Spleen (tissue), 11 donors: ENCODE measurements around the gene CBX3. TPM values are rescaled to one million over a fixed set of nuclear protein-coding genes. Genes with fewer than 3 reads are reported as not detected.

Experiments used
- DNase-seq: peaks from one replicate; pipeline ENCODE4 v3.0.0-alpha.2; 2020
- H3K27ac ChIP-seq, 8 donors: fragments of 200-600 bp; sonication (generic) in 7 of 8; 1 replicate in 4 of 8; 2 replicates in 4 of 8; pipeline versions ENCODE4 v1.5.0 to v1.8.0; 2016 to 2021; ENCODE audit warnings: inconsistent platforms in 4 of 8, mild to moderate bottlenecking in 4 of 8, moderate library complexity in 1 of 8
- H3K27me3 ChIP-seq, 7 donors: fragments of 200-600 bp; sonication (generic) in 6 of 7; replicated peaks in 1 of 7; 1 replicate in 4 of 7; 2 replicates in 3 of 7; pipeline versions ENCODE4 v1.5.0 to v1.8.0; 2016 to 2021; ENCODE audit warnings: inconsistent platforms in 3 of 7, mild to moderate bottlenecking in 1 of 7
- H3K36me3 ChIP-seq, 6 donors: fragments of 200-600 bp; sonication (generic) in 5 of 6; 1 replicate in 4 of 6; 2 replicates in 2 of 6; pipeline versions ENCODE4 v1.5.0 to v1.8.0; 2016 to 2021; ENCODE audit warnings: inconsistent platforms in 2 of 6
- H3K4me1 ChIP-seq, 6 donors: fragments of 200-600 bp; sonication (generic) in 5 of 6; 1 replicate in 3 of 6; 2 replicates in 3 of 6; pipeline versions ENCODE4 v1.5.0 to v1.8.0; 2016 to 2021; ENCODE audit warnings: inconsistent platforms in 3 of 6
- H3K4me3 ChIP-seq, 8 donors: fragments of 200-600 bp; sonication (generic) in 7 of 8; 1 replicate in 4 of 8; 2 replicates in 4 of 8; pipeline versions ENCODE4 v1.5.0 to v1.8.0; 2016 to 2021; ENCODE audit warnings: inconsistent platforms in 4 of 8, mild to moderate bottlenecking in 4 of 8, moderate library complexity in 2 of 8
- H3K9me3 ChIP-seq, 8 donors: fragments of 200-600 bp; sonication (generic) in 7 of 8; 1 replicate in 4 of 8; 2 replicates in 4 of 8; pipeline versions ENCODE4 v1.5.0 to v1.8.0; 2016 to 2021; ENCODE audit warnings: inconsistent platforms in 4 of 8
- POLR2A ChIP-seq, 3 donors: fragments of 450-650 bp; IDR thresholded peaks; one replicate each; pipeline ENCODE4 v1.5.1; 2017; ENCODE audit warnings: antibody characterized with exemption in 3 of 3, mild to moderate bottlenecking in 1 of 3
- POLR2AphosphoS5 ChIP-seq, 3 donors: sonication (generic); formaldehyde crosslinking; IDR thresholded peaks; one replicate each; pipeline ENCODE4 v1.5.1; 2017; ENCODE audit warnings: antibody characterized with exemption in 3 of 3
- WGBS, 5 donors: extraction: QIAGEN DNeasy Blood & Tissue Kit in 3 of 5; methylation state at CpG; one replicate each; pipeline versions ENCODE4 v1.1.5 to v1.1.7; 2013 to 2018; 5-methylcytosine and 5-hydroxymethylcytosine counted together
- intact Hi-C: fragments of 100-400 bp; cut with DNase I; formaldehyde crosslinking; loops from one replicate; pipeline ENCODE4 v1.15.0; 2023; ENCODE audit warnings: low total_unique reads
- polyA plus RNA-seq, 3 donors: library from polyadenylated mRNA; stranded (reverse); fragments of 200-250 nt; gene quantifications; one replicate each; pipeline ENCODE4 v1.2.1, GENCODE V29; 2013
- total RNA-seq, 7 donors: library from RNA; depleted of rRNA in 3 of 7; stranded (reverse); fragments of >200 nt in 3 of 7; fragmentation: NEBNext Ultra II Directional in 4 of 7; extraction: Animal tissue kit (Norgen Biotek cat#: 25700) in 4 of 7; gene quantifications; one replicate each; pipeline versions ENCODE4 v1.1.0 to v1.2.1, GENCODE V29; 2016 to 2021
- TF ChIP-seq, protein P1 (sequence below), 11 experiments: fragments of 200-600 bp in 7 of 11; fragments of 450-650 bp in 4 of 11; sonication (generic) in 4 of 11; IDR thresholded peaks in 8 of 11; conservative IDR thresholded peaks in 3 of 11; 1 replicate in 7 of 11; 2 replicates in 4 of 11; pipeline versions ENCODE4 v1.4.0 to v1.8.0; 2016 to 2021; ENCODE audit warnings: antibody characterized with exemption in 11 of 11, inconsistent platforms in 4 of 11, mild to moderate bottlenecking in 1 of 11
- donor health status: healthy with polysubstance abuse.
- donor health status: DM: no; HTN: no; CAD: no; lungs with moderate emphysema.
- donor health status: DM: no; HTN: no; CAD: no.
- donor health status: Bipolar disorder and iron deficiency.
- donor health status: healthy.
- donor health status: DM: no; HTN: no; CAD: no.
- donor health status: DM: yes; HTN: yes; CAD: no.

Gene CBX3
- total and polyA plus RNA-seq, 10 donors: 87.3 to 146 (median 109) TPM

DNA sequence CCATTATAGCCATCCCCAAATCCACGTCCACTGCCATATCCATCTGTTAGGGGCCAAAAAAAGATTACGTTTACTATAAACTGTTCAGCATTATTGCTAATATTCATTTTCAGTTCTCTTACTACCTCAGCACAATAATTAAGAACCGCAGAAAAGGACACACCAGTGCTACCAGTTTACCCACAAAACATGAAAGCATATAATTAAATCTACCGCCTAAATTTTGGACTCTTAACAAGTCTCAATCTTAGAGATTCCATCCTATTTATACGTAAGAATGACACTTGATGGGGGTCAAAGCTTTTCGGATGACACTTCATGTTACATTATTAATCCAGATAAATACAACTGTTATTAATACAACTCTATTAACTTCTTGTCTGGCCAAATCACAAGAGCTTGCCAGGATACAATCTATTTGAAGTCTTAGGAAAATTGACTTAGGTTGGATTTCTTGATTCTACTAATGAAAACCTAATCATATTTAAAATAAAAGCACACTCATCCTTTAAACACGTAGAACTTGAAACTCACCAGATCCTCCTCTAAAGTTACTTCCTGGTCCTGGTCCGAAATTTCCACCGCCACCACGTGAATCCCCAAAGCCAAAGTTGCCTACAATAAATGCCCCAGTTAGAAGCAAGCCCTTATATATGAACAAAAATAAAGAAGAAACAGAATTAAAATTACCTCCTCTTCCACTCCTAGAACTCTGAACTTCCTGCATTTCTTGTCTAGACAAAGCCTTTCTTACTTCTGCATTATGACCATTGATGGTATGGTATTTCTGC lies 5.5 kb upstream of the CBX3 start:
- Histone ChIP-seq H3K9me3 (no peaks in the 10 kb centered on the region), H3K4me1 (peaks cover 60 to 81% (median 71%) of the 10 kb centered on the region in 6 donors), H3K27ac (peak overlapping the region in 6 of 8 donors; percentile 10 to 100 (median 100)), H3K4me3 (peak overlapping the region in 6 of 8 donors; percentile 4 to 93 (median 90)), H3K36me3 (peaks cover 2 to 79% (median 64%) of the 10 kb centered on the region in 6 donors), H3K27me3 (no peaks in the 10 kb centered on the region)
- peak in 1 of 3 donors; percentile 24 for TF ChIP-seq POLR2AphosphoS5 (IDR thresholded peaks at IDR 0.05)
- TF ChIP-seq POLR2A (IDR thresholded peaks at IDR 0.05): peak in 1 of 3 donors; percentile 12
- TF ChIP-seq, protein P1, sequence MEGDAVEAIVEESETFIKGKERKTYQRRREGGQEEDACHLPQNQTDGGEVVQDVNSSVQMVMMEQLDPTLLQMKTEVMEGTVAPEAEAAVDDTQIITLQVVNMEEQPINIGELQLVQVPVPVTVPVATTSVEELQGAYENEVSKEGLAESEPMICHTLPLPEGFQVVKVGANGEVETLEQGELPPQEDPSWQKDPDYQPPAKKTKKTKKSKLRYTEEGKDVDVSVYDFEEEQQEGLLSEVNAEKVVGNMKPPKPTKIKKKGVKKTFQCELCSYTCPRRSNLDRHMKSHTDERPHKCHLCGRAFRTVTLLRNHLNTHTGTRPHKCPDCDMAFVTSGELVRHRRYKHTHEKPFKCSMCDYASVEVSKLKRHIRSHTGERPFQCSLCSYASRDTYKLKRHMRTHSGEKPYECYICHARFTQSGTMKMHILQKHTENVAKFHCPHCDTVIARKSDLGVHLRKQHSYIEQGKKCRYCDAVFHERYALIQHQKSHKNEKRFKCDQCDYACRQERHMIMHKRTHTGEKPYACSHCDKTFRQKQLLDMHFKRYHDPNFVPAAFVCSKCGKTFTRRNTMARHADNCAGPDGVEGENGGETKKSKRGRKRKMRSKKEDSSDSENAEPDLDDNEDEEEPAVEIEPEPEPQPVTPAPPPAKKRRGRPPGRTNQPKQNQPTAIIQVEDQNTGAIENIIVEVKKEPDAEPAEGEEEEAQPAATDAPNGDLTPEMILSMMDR (IDR thresholded peaks at IDR 0.05 in 8 of 11, conservative IDR thresholded peaks at IDR 0.05 in 3 of 11): no peak
- intact Hi-C loops: loop anchor here (5.0 to 10.0 kb wide), 3 partner anchors 91 to 166 kb away; no protein-coding TSS in a partner anchor
- DNase-seq: no peak
- 38 to 58% (median 51%) methylated on average over 10 of the region's 10 CpGs for WGBS, 5 donors

DNA sequence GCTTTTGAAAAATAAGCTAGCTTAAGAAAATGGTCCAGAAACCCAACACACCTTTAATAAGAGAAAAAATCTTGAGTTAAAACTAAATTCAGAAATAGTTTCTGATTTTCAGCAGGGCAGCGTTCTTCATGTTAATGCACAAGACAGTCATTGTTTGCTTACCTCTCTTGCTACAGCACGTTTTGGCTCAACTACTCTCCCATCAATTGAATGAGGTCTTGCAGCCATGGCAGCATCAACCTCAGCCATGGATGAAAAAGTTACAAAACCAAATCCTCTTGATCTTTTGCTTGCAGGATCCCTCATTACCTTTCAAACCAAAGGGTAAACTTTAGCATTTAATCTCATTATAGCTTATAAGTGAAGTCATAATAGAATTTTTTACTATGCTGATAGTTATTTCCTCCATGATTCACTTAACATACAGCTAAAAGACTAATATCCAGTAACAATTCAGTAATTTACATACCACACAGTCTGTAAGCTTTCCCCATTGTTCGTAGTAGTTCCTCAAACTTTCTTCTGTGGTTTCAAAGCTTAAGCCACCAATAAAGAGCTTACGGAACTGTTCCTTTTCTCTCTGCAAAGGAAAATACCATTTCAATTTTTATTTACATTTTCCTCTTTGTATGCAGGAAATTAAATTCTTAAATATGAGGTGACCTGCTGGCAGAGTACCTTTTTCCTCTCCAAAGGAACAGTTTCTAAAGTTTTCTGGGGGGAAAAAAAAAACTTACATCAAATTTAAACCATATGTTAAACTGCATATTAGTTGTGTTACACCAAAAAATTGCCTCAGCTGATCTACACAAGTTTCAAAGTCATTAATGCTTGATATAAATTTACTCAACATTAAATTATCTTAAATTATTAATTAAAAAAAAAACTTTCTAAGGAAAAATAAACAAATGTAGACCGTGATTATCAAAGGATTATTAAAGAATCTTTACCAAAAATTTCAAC lies 4.1 kb upstream of the CBX3 start:
- H3K27me3 ChIP-seq: no peaks in the 10 kb centered on the region
- intact Hi-C loops: loop anchor here (5.0 to 10.0 kb wide), 3 partner anchors 90 to 165 kb away; no protein-coding TSS in a partner anchor
- TF ChIP-seq POLR2A (IDR thresholded peaks at IDR 0.05) (no peak), POLR2AphosphoS5 (IDR thresholded peaks at IDR 0.05) (peak in 1 of 3 donors; percentile 35)
- TF ChIP-seq, protein P1 (IDR thresholded peaks at IDR 0.05 in 8 of 11, conservative IDR thresholded peaks at IDR 0.05 in 3 of 11): no peak
- H3K4me1 ChIP-seq: peaks cover 48 to 69% (median 57%) of the 10 kb centered on the region in 6 donors
- H3K27ac ChIP-seq: peak overlapping the region in 7 of 8 donors; percentile 99 to 100 (median 100)
- 7 to 12% (median 9%) methylated on average over 5 of the region's 5 CpGs for WGBS, 5 donors
- peak overlapping the region; percentile 51 to 93 (median 89) for H3K4me3 ChIP-seq
- H3K9me3 ChIP-seq: no peaks in the 10 kb centered on the region
- no peak for DNase-seq
- H3K36me3 ChIP-seq: peaks cover 0 to 65% (median 50%) of the 10 kb centered on the region in 6 donors

DNA sequence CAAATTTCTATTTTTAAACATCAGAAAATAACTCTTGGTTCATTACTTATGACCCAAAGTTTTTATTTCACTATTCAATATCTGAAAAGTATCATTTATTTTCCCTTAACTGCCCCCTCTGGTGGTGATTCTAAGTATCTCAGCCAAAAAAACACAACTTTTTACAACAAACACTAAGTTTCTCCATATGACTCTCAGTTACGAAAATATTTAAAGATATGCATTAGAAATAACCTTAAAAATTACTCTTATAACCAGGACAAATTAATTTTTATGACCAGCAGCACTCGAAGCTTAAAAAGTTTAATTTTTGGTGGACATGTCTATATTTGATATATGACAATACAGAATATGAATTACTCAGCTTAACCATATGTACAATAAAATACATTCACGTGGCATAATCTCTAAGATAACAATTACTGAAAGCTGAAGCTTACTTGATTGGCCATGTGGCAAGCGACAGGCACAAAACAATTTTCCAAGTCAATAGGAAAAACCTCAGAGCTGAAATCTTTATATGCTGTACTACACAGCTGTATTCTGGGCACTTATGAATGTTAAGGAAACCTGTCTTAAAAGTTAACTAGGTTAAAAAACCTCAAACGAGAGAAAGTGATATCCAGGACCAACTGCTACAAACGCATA lies 3.3 kb upstream of the CBX3 start:
- intact Hi-C loops: loop anchor here (5.0 to 10.0 kb wide), 3 partner anchors 89 to 164 kb away; no protein-coding TSS in a partner anchor
- H3K36me3 ChIP-seq: peaks cover 0 to 57% (median 42%) of the 10 kb centered on the region in 6 donors
- H3K4me1 ChIP-seq: peaks cover 45 to 69% (median 56%) of the 10 kb centered on the region in 6 donors

More for the DNA sequence above, 3.3 kb upstream of the CBX3 start:
- no peaks in the 10 kb centered on the region for H3K27me3 ChIP-seq
- peak overlapping the region; percentile 99 to 100 (median 100) for H3K27ac ChIP-seq
- no peak for DNase-seq
- 0% methylated on average over 6 of the region's 6 CpGs for WGBS, 5 donors
- no peaks in the 10 kb centered on the region for H3K9me3 ChIP-seq
- TF ChIP-seq, protein P1 (IDR thresholded peaks at IDR 0.05 in 8 of 11, conservative IDR thresholded peaks at IDR 0.05 in 3 of 11): peak; percentile 29 to 82 (median 71)
- TF ChIP-seq POLR2A (IDR thresholded peaks at IDR 0.05): no peak
- H3K4me3 ChIP-seq: peak overlapping the region; percentile 51 to 93 (median 89)
